Esophagus squamous epithelium (tissue), 5 donors: ENCODE results near the gene FRMD1. TPM values are rescaled to one million over a fixed set of nuclear protein-coding genes. Genes with fewer than 3 reads are reported as not detected.

Source experiments
- DNase-seq: peaks from one replicate; lab custom pipeline; 2025; lab: John Stamatoyannopoulos, UW
- H3K27ac ChIP-seq, 4 donors: fragments of 200-600 bp; sonication (generic); one replicate each; pipeline ENCODE4 v1.5.1; 2016 to 2019; ENCODE audit warnings: mild to moderate bottlenecking in 1 of 4
- H3K27me3 ChIP-seq, 4 donors: fragments of 200-600 bp; sonication (generic); 1 replicate in 3 of 4; 2 replicates in 1 of 4; pipeline versions ENCODE4 v1.5.1 to v1.6.0; 2017 to 2021; ENCODE audit warnings: antibody characterized with exemption in 1 of 4
- H3K36me3 ChIP-seq, 3 donors: fragments of 200-600 bp; sonication (generic); one replicate each; pipeline ENCODE4 v1.5.1; 2016 to 2019
- H3K4me1 ChIP-seq, 3 donors: fragments of 200-600 bp; sonication (generic); one replicate each; pipeline ENCODE4 v1.5.1; 2017 to 2019
- H3K4me3 ChIP-seq, 4 donors: fragments of 200-600 bp; sonication (generic); 1 replicate in 3 of 4; 2 replicates in 1 of 4; pipeline ENCODE4 v1.5.1; 2016 to 2019; ENCODE audit warnings: mild to moderate bottlenecking in 2 of 4, moderate library complexity in 1 of 4
- H3K9me3 ChIP-seq, 3 donors: fragments of 200-600 bp; sonication (generic); one replicate each; pipeline ENCODE4 v1.5.1; 2016 to 2019
- POLR2A ChIP-seq, 4 donors: fragments of 450-650 bp; IDR thresholded peaks; one replicate each; pipeline ENCODE4 v1.6.1; 2017; ENCODE audit warnings: antibody characterized with exemption in 4 of 4, mild to moderate bottlenecking in 4 of 4, moderate library complexity in 3 of 4
- WGBS, 2 donors: methylation state at CpG; one replicate each; pipeline ENCODE4 v1.1.5; 2018; 5-methylcytosine and 5-hydroxymethylcytosine counted together
- intact Hi-C: fragments of 100-400 bp; cut with DNase I; formaldehyde crosslinking; loops from one replicate; pipeline ENCODE4 v1.15.0; 2022
- total RNA-seq, 4 donors: library from RNA; depleted of rRNA; stranded (reverse); fragments of >200 nt; gene quantifications; one replicate each; pipeline ENCODE4 v1.1.0, GENCODE V29; 2016
- TF ChIP-seq, protein P1 (sequence below), 6 experiments: fragments of 450-650 bp in 4 of 6; fragments of 200-600 bp in 2 of 6; sonication (generic) in 2 of 6; IDR thresholded peaks; one replicate each; pipeline ENCODE4 v1.5.1; 2016 to 2019; ENCODE audit warnings: antibody characterized with exemption in 6 of 6, mild to moderate bottlenecking in 4 of 6, moderate library complexity in 4 of 6
- donor health status: DM: yes; HTN: yes; CAD: no.

The FRMD1 gene
- total RNA-seq, 4 donors from 2014 or later: 0.13 to 0.19 TPM; not detected in 2

DNA sequence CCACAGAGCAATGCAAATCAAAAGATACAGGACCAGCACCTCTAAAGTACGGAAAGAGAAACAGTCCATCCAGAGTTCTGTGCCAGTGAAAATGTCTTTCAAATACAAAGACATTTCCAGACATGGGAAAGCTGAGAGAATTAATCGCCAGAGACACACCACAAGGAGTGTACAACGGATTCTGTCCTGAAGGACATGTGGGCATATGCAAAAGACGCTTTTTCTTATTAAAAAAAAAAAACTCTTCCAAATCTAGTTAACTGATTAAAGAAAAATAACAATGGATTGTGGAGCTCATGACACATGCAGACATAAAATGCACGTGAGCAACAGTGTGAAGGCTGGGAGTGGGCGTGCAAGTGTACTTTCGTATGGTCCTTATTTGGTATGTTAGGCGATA lies 58.8 kb downstream of the FRMD1 start:
- 89% methylated on average over 8 of the region's 8 CpGs for WGBS, 2 donors
- H3K4me1 ChIP-seq: peaks cover 0 to 16% (median 6%) of the 10 kb centered on the region in 3 donors

DNA sequence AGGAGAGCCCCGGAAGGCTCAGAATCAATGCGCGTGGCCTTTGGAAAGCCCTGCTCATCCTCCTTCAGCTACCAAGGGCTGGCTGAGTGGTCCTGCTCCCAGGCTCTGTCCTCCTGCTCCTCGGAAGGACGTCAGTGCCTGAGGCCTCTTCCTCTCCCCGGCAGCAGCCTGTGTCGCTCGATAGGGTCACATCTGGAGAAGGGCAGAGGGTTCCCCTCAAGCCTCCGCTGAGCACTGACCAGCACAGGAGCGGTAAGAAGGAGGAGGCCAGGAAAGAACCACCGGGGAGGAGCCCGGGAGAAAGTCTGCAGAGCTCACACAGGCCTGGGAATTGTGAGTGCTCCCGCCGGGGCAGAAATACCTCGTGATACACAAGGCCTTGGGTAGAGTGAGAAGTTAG lies 60.3 kb downstream of the FRMD1 start:
- WGBS, 2 donors: 92% methylated on average over 3 to 7 of the region's 15 CpGs
- no peak overlapping the region for H3K27ac ChIP-seq
- peaks cover 0 to 17% (median 0%) of the 10 kb centered on the region in 4 donors for H3K27me3 ChIP-seq
- intact Hi-C loops: no loop called here
- TF ChIP-seq POLR2A (IDR thresholded peaks at IDR 0.05): no peak
- TF ChIP-seq, protein P1, sequence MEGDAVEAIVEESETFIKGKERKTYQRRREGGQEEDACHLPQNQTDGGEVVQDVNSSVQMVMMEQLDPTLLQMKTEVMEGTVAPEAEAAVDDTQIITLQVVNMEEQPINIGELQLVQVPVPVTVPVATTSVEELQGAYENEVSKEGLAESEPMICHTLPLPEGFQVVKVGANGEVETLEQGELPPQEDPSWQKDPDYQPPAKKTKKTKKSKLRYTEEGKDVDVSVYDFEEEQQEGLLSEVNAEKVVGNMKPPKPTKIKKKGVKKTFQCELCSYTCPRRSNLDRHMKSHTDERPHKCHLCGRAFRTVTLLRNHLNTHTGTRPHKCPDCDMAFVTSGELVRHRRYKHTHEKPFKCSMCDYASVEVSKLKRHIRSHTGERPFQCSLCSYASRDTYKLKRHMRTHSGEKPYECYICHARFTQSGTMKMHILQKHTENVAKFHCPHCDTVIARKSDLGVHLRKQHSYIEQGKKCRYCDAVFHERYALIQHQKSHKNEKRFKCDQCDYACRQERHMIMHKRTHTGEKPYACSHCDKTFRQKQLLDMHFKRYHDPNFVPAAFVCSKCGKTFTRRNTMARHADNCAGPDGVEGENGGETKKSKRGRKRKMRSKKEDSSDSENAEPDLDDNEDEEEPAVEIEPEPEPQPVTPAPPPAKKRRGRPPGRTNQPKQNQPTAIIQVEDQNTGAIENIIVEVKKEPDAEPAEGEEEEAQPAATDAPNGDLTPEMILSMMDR (IDR thresholded peaks at IDR 0.05): no peak
- no peaks in the 10 kb centered on the region for H3K36me3 ChIP-seq
- no peak for DNase-seq
- no peaks in the 10 kb centered on the region for H3K9me3 ChIP-seq
- H3K4me1 ChIP-seq: peaks cover 0 to 16% (median 6%) of the 10 kb centered on the region in 3 donors
- H3K4me3 ChIP-seq: no peak overlapping the region

More for the DNA sequence above, 58.8 kb downstream of the FRMD1 start:
- Histone ChIP-seq H3K36me3 (no peaks in the 10 kb centered on the region), H3K9me3 (no peaks in the 10 kb centered on the region), H3K4me3 (no peak overlapping the region), H3K27me3 (peaks cover 0 to 24% (median 0%) of the 10 kb centered on the region in 4 donors), H3K27ac (no peak overlapping the region)
- intact Hi-C loops: no loop called here
- DNase-seq: no peak
- TF ChIP-seq, protein P1 (IDR thresholded peaks at IDR 0.05): no peak
- TF ChIP-seq POLR2A (IDR thresholded peaks at IDR 0.05): no peak

DNA sequence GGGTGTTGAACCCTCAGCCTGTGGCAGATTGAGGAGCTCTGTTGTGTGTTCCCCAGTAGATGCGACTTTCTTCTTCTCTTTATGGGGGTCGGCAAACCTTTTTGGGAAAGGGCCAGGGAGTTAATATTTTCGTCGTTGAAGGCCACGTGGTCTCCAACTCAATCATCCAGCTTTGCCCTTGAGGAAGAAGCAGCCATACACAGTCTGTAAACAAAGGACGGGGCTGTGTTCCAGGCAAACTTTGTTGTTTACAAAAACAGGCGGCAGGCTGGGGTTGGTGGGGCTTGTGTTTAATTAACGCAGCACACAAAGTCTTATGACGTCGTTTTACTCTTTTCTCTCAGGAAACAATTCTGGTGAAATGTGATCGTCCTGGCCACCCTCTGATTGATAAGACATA lies 61.4 kb downstream of the FRMD1 start:
- Histone ChIP-seq H3K4me1 (peaks cover 0 to 16% (median 6%) of the 10 kb centered on the region in 3 donors), H3K27me3 (peaks cover 0 to 17% (median 0%) of the 10 kb centered on the region in 4 donors), H3K9me3 (peaks cover 0 to 2% (median 0%) of the 10 kb centered on the region in 3 donors), H3K27ac (no peak overlapping the region), H3K36me3 (no peaks in the 10 kb centered on the region), H3K4me3 (no peak overlapping the region)
- DNase-seq: no peak
- intact Hi-C loops: no loop called here
- TF ChIP-seq, protein P1 (IDR thresholded peaks at IDR 0.05): no peak
- no peak for TF ChIP-seq POLR2A (IDR thresholded peaks at IDR 0.05)
- 54 to 69% methylated on average over 10 to 11 of the region's 11 CpGs for WGBS, 2 donors

DNA sequence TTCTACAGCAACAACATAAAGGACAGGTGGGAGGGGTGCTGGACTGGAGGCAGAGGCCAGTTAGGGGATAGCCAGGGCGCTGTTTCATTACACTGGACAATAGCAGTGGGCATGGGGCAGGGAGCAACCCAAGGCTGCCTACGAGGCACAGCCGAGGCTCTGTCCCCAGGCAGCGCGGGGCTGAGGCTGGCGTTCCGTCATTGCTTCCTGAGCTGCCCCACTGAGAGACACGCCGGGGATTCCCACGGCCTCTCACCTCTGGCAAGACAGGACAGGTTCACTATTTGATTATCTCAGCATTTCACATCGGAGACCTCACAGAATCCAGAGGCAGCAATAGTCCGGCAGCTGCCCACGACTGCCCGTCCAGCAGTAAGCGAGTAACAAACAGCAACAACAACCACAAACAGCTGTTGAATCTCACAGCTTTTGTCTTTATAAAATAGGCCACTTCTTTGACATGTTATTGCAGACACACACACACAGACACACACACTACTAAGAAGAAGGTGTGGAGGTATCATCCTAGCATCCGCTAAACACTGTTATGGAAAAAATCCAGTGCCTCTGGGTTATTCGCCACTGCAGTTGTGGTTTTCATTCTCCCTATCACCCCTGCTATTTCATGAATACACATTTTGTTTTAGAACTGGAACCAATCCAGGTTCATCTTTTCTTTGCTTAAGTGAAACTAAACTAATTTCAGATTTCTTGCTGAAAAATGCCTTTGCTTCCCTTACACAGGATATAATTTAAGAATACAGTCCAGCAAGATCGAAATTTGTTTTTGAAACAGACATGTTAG lies 62.1 kb downstream of the FRMD1 start:
- WGBS, 2 donors: 50 to 52% methylated on average over 8 to 14 of the region's 18 CpGs
- peaks cover 0 to 9% (median 1%) of the 10 kb centered on the region in 3 donors for H3K9me3 ChIP-seq
- H3K4me1 ChIP-seq: peaks cover 0 to 16% (median 6%) of the 10 kb centered on the region in 3 donors
- intact Hi-C loops: no loop called here
- no peak for DNase-seq
- TF ChIP-seq, protein P1 (IDR thresholded peaks at IDR 0.05): no peak
- TF ChIP-seq POLR2A (IDR thresholded peaks at IDR 0.05): no peak
- H3K36me3 ChIP-seq: no peaks in the 10 kb centered on the region
- H3K4me3 ChIP-seq: peak overlapping the region in 1 of 4 donors; percentile 42
- no peak overlapping the region for H3K27ac ChIP-seq
- H3K27me3 ChIP-seq: peaks cover 0 to 17% (median 0%) of the 10 kb centered on the region in 4 donors

DNA sequence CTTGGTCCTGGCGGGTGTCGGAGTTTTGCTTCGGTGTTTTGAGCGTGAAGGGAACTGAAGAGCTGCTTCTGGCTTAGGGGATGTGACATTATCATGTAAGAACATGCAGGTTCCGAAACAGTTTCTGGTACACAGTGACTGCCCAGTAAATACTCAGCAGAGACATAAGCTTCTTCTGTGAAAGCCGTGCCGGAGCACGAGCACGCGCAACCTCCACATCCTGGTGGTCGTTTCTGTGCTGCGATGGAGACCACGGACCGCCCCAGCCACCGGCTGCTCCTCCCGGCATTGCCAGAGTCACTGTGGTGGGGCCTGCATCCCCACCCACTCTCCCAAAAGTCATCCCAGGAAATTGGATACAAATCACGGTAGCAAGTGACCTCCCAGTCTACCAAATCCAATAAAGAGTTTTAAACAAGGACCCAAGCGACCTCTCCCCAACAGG lies 62.8 kb downstream of the FRMD1 start:
- Histone ChIP-seq H3K4me1 (peaks cover 0 to 16% (median 6%) of the 10 kb centered on the region in 3 donors), H3K4me3 (no peak overlapping the region), H3K9me3 (peaks cover 0 to 16% (median 8%) of the 10 kb centered on the region in 3 donors), H3K36me3 (no peaks in the 10 kb centered on the region), H3K27me3 (peaks cover 0 to 17% (median 0%) of the 10 kb centered on the region in 4 donors), H3K27ac (no peak overlapping the region)
- intact Hi-C loops: no loop called here
- WGBS, 2 donors: 81 to 89% methylated on average over 7 to 12 of the region's 18 CpGs
- DNase-seq: no peak
- no peak for TF ChIP-seq POLR2A (IDR thresholded peaks at IDR 0.05)
- TF ChIP-seq, protein P1 (IDR thresholded peaks at IDR 0.05): no peak
